Panc1 (cell line): Measurements from ENCODE around the gene SGCA.

Experiments used
- POLR2AphosphoS5 ChIP-seq: IDR thresholded peaks from 2 replicates; pipeline ENCODE4 v1.6.1; 2012; ENCODE audit warnings: mild to moderate bottlenecking, low read depth, low read length, moderate library complexity
- TF ChIP-seq, protein P1 (sequence below): fragments of 450-650 bp; IDR thresholded peaks from 2 replicates; pipeline ENCODE4 v1.5.1; 2017; ENCODE audit warnings: mild to moderate bottlenecking
- TF ChIP-seq, protein P2 (sequence below), 2 experiments: IDR thresholded peaks; 2 replicates each; pipeline ENCODE4 v1.6.1; 2011 to 2012; ENCODE audit warnings: low read depth in 2 of 2, control low read depth in 1 of 2, low read length in 1 of 2, mild to moderate bottlenecking in 1 of 2, moderate library complexity in 1 of 2; ENCODE audit not compliant: insufficient read depth in 1 of 2

DNA sequence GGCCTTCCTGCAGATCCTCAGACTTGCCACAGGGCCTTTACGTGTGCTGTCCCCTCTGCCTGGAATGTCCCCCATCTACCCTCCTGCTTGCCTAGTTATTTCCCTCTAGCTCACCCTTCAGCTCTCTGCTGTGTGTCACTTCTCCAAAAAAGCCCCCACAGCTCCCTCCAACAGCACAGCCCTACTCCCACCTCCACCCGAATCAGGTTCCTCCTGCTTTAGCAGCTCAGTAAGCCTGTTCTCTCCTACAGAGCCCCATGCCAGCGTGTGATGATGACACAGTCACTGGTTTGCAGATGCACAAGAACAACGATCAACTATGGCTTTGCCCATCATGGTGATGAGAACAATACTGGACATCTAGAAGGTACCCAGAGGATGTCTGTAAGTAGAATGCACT, 28.8 kb upstream of the SGCA start:
- TF ChIP-seq, protein P1, sequence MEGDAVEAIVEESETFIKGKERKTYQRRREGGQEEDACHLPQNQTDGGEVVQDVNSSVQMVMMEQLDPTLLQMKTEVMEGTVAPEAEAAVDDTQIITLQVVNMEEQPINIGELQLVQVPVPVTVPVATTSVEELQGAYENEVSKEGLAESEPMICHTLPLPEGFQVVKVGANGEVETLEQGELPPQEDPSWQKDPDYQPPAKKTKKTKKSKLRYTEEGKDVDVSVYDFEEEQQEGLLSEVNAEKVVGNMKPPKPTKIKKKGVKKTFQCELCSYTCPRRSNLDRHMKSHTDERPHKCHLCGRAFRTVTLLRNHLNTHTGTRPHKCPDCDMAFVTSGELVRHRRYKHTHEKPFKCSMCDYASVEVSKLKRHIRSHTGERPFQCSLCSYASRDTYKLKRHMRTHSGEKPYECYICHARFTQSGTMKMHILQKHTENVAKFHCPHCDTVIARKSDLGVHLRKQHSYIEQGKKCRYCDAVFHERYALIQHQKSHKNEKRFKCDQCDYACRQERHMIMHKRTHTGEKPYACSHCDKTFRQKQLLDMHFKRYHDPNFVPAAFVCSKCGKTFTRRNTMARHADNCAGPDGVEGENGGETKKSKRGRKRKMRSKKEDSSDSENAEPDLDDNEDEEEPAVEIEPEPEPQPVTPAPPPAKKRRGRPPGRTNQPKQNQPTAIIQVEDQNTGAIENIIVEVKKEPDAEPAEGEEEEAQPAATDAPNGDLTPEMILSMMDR: no peak
- TF ChIP-seq POLR2AphosphoS5: no peak
- TF ChIP-seq, protein P2, sequence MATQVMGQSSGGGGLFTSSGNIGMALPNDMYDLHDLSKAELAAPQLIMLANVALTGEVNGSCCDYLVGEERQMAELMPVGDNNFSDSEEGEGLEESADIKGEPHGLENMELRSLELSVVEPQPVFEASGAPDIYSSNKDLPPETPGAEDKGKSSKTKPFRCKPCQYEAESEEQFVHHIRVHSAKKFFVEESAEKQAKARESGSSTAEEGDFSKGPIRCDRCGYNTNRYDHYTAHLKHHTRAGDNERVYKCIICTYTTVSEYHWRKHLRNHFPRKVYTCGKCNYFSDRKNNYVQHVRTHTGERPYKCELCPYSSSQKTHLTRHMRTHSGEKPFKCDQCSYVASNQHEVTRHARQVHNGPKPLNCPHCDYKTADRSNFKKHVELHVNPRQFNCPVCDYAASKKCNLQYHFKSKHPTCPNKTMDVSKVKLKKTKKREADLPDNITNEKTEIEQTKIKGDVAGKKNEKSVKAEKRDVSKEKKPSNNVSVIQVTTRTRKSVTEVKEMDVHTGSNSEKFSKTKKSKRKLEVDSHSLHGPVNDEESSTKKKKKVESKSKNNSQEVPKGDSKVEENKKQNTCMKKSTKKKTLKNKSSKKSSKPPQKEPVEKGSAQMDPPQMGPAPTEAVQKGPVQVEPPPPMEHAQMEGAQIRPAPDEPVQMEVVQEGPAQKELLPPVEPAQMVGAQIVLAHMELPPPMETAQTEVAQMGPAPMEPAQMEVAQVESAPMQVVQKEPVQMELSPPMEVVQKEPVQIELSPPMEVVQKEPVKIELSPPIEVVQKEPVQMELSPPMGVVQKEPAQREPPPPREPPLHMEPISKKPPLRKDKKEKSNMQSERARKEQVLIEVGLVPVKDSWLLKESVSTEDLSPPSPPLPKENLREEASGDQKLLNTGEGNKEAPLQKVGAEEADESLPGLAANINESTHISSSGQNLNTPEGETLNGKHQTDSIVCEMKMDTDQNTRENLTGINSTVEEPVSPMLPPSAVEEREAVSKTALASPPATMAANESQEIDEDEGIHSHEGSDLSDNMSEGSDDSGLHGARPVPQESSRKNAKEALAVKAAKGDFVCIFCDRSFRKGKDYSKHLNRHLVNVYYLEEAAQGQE (IDR thresholded peaks at IDR 0.05; ENCODE audit: insufficient read depth in 1 of 2, low read depth in 2 of 2, low read length in 1 of 2): no peak
